ENCODE results near the gene ATP8A2. TPM values are rescaled to one million over a fixed set of nuclear protein-coding genes. Genes with fewer than 3 reads are reported as not detected.

ATP8A2 gene
- total RNA-seq, 2 donors from 2014 or later = 1.6 to 2.9 TPM

- DNase-seq = no peak
- no peaks in the 10 kb centered on the region for H3K9me3 ChIP-seq (ENCODE audit: control insufficient read depth, low read length)
- Mint-ChIP-seq H3K27ac (peak overlapping the region; percentile 72), H3K27me3 (ENCODE audit: insufficient read depth) (no peaks in the 10 kb centered on the region), H3K4me1 (peaks cover 90% of the 10 kb centered on the region), H3K9me3 (no peaks in the 10 kb centered on the region), H3K36me3 (ENCODE audit: low read depth) (no peaks in the 10 kb centered on the region), H3K4me3 (no peak overlapping the region)
- no peaks in the 10 kb centered on the region for H3K36me3 ChIP-seq (ENCODE audit: control insufficient read depth, insufficient read depth, low read length)
- H3K27ac ChIP-seq (ENCODE audit: low read depth, low read length) = no peak overlapping the region
- peaks cover 42% of the 10 kb centered on the region for H3K4me1 ChIP-seq (ENCODE audit: control insufficient read depth, insufficient read depth, low read length)
- H3K27me3 ChIP-seq (ENCODE audit: control insufficient read depth, insufficient read depth, low read length, poor library complexity, severe bottlenecking) = no peaks in the 10 kb centered on the region
- peak overlapping the region; percentile 21 for H3K9ac ChIP-seq (ENCODE audit: extremely low read depth, low read length, poor library complexity, severe bottlenecking)
- 62 to 81% methylated on average over 3 to 5 of the region's 5 CpGs for WGBS, 2 experiments (ENCODE audit: insufficient coverage in 1 of 2, insufficient read length in 1 of 2)
- peak overlapping the region; percentile 19 for H3K4me3 ChIP-seq (ENCODE audit: low read length)
- no peak for TF ChIP-seq CTCF (conservative IDR thresholded peaks at IDR 0.05)
Observed at GRCh38 chr13:25971459-25972145, 599.8 kb downstream of the ATP8A2 start.

GRCh38 chr13:25973085-25973484 is 601.3 kb downstream of the ATP8A2 start:
- no peak overlapping the region for H3K27ac ChIP-seq (ENCODE audit: low read depth, low read length)
- H3K9me3 Mint-ChIP-seq = no peaks in the 10 kb centered on the region
- H3K4me1 Mint-ChIP-seq = peaks cover 88% of the 10 kb centered on the region
- no peaks in the 10 kb centered on the region for H3K9me3 ChIP-seq (ENCODE audit: control insufficient read depth, low read length)
- no peaks in the 10 kb centered on the region for H3K27me3 Mint-ChIP-seq (ENCODE audit: insufficient read depth)
- no peaks in the 10 kb centered on the region for H3K36me3 Mint-ChIP-seq (ENCODE audit: low read depth)
- H3K4me1 ChIP-seq (ENCODE audit: control insufficient read depth, insufficient read depth, low read length) = peaks cover 40% of the 10 kb centered on the region
- H3K27me3 ChIP-seq (ENCODE audit: control insufficient read depth, insufficient read depth, low read length, poor library complexity, severe bottlenecking) = no peaks in the 10 kb centered on the region
- 76 to 82% methylated on average over 12 to 13 of the region's 13 CpGs for WGBS, 2 experiments (ENCODE audit: insufficient coverage in 1 of 2, insufficient read length in 1 of 2)
- no peak for TF ChIP-seq CTCF (conservative IDR thresholded peaks at IDR 0.05)
- H3K4me3 ChIP-seq (ENCODE audit: low read length) = no peak overlapping the region
- no peaks in the 10 kb centered on the region for H3K36me3 ChIP-seq (ENCODE audit: control insufficient read depth, insufficient read depth, low read length)
- DNase-seq = peak; percentile 68
- H3K4me3 Mint-ChIP-seq = no peak overlapping the region
- peak overlapping the region; percentile 88 for H3K27ac Mint-ChIP-seq
- no peak overlapping the region for H3K9ac ChIP-seq (ENCODE audit: extremely low read depth, low read length, poor library complexity, severe bottlenecking)

- H3K4me3 Mint-ChIP-seq = no peak overlapping the region
- no peak overlapping the region for H3K4me3 ChIP-seq (ENCODE audit: low read length)
- H3K27me3 Mint-ChIP-seq (ENCODE audit: insufficient read depth) = no peaks in the 10 kb centered on the region
- H3K36me3 Mint-ChIP-seq (ENCODE audit: low read depth) = no peaks in the 10 kb centered on the region
- H3K9me3 ChIP-seq (ENCODE audit: control insufficient read depth, low read length) = no peaks in the 10 kb centered on the region
- H3K27ac ChIP-seq (ENCODE audit: low read depth, low read length) = no peak overlapping the region
- H3K4me1 ChIP-seq (ENCODE audit: control insufficient read depth, insufficient read depth, low read length) = peaks cover 40% of the 10 kb centered on the region
- no peak for DNase-seq
- no peak overlapping the region for H3K9ac ChIP-seq (ENCODE audit: extremely low read depth, low read length, poor library complexity, severe bottlenecking)
- no peaks in the 10 kb centered on the region for H3K9me3 Mint-ChIP-seq
- peaks cover 88% of the 10 kb centered on the region for H3K4me1 Mint-ChIP-seq
- no peak for TF ChIP-seq CTCF (conservative IDR thresholded peaks at IDR 0.05)
- no peaks in the 10 kb centered on the region for H3K36me3 ChIP-seq (ENCODE audit: control insufficient read depth, insufficient read depth, low read length)
- H3K27ac Mint-ChIP-seq = peak overlapping the region; percentile 88
- H3K27me3 ChIP-seq (ENCODE audit: control insufficient read depth, insufficient read depth, low read length, poor library complexity, severe bottlenecking) = no peaks in the 10 kb centered on the region
- 83 to 89% methylated on average over 6 to 7 of the region's 7 CpGs for WGBS, 2 experiments (ENCODE audit: insufficient coverage in 1 of 2, insufficient read length in 1 of 2)
Observed at GRCh38 chr13:25973576-25973975, 601.8 kb downstream of the ATP8A2 start.

All from endodermal cell (in vitro differentiated cells).